A549 (cell line): ENCODE measurements around the gene HOXB7.

Experiments
- CTCF ChIP-seq: fragments of >200 bp; sonication (Bioruptor Twin); formaldehyde crosslinking; IDR thresholded peaks from 3 replicates; pipeline ENCODE4 v1.5.1; 2016
- EP300 ChIP-seq, 2 experiments: fragments of >200 bp; sonication (Bioruptor Twin); formaldehyde crosslinking; IDR thresholded peaks; 2 replicates in 1 of 2; 3 replicates in 1 of 2; pipeline ENCODE4 v1.6.1; 2016 to 2017
- ESRRA ChIP-seq: fragments of 150-350 bp; IDR thresholded peaks from 2 replicates; pipeline ENCODE4 v1.6.1; 2014; ENCODE audit warnings: mild to moderate bottlenecking, low read length, borderline replicate concordance
- KDM5A ChIP-seq: fragments of 200-600 bp; sonication (generic); IDR thresholded peaks from 2 replicates; pipeline ENCODE4 v1.6.1; 2016; ENCODE audit warnings: antibody characterized with exemption, mild to moderate bottlenecking
- POLR2A ChIP-seq: IDR thresholded peaks from 2 replicates; pipeline ENCODE4 v1.6.1; 2012; ENCODE audit warnings: mild to moderate bottlenecking, low read length
- SMC3 ChIP-seq: fragments of >200 bp; sonication (Bioruptor Twin); formaldehyde crosslinking; IDR thresholded peaks from 3 replicates; pipeline ENCODE4 v1.6.1; 2018; ENCODE audit warnings: inconsistent platforms
- USF2 ChIP-seq: fragments of 450-650 bp; IDR thresholded peaks from 2 replicates; pipeline ENCODE4 v1.6.1; 2014; ENCODE audit warnings: antibody characterized with exemption

GRCh38 chr17:48605991-48606891 lies 4.6 kb downstream of the HOXB7 start:
- TF ChIP-seq ESRRA (no peak), EP300 (IDR thresholded peaks at IDR 0.05) (no peak), CTCF (no peak), POLR2A (no peak), SMC3 (no peak), USF2 (no peak), KDM5A (no peak)
